Mammary microvascular endothelial cell (primary cell): Measurements from ENCODE around the gene BMPR2. TPM values are rescaled to one million over a fixed set of nuclear protein-coding genes. Genes with fewer than 3 reads are reported as not detected.

ENCODE experiments used
- total RNA-seq: library from RNA; depleted of rRNA; stranded (reverse); fragments of >200 nt; gene quantifications from 2 replicates; pipeline ENCODE4 v1.2.3, GENCODE V29; 2015

Gene BMPR2
- 51.2 and 60.3 TPM in 2 replicates for total RNA-seq

GRCh38 chr2:202375609-202376408 lies at the start of gene BMPR2:
TSS of gene BMPR2 (plus strand) at chr2:202376327. CDS start at chr2:202377475, 1,148 bp downstream.

Other genes with a start within 250 kb of the BMPR2 start
- 96.6 and 107 TPM in 2 replicates for gene SUMO1, start 137.7 kb upstream of the BMPR2 start, total RNA-seq
- gene NOP58, start 110.6 kb upstream of the BMPR2 start, total RNA-seq: 63.8 and 64.7 TPM in 2 replicates